ENCODE results near the gene RNF224. TPM values are rescaled to one million over a fixed set of nuclear protein-coding genes. Genes with fewer than 3 reads are reported as not detected.

The RNF224 gene
- total and polyA plus RNA-seq, 2 of the 13 experiments (the other 11 are each of a cell fraction or from before 2014, with no cell fraction given) = 0.09 TPM; not detected in 1

- peak; percentile 71; the same call in 1 of the 2 replicates for TF ChIP-seq ZFP91 (CRISPR knock-in tag; IDR thresholded peaks at IDR 0.05; ENCODE audit: borderline replicate concordance)
- peak; percentile 71 for TF ChIP-seq ZNF547 (CRISPR knock-in tag; IDR thresholded peaks at IDR 0.05)
- TF ChIP-seq PBX3 (CRISPR knock-in tag; IDR thresholded peaks at IDR 0.05; ENCODE audit: borderline replicate concordance) = no peak
- TF ChIP-seq ZNF703 (CRISPR knock-in tag; IDR thresholded peaks at IDR 0.05; ENCODE audit: borderline replicate concordance) = no peak
- TF ChIP-seq ZNF460 (CRISPR knock-in tag; IDR thresholded peaks at IDR 0.05; ENCODE audit: borderline replicate concordance) = no peak
- peak; percentile 86 for TF ChIP-seq POLR2AphosphoS5 (IDR thresholded peaks at IDR 0.05; ENCODE audit: low read depth, low read length)
- no peak for TF ChIP-seq KDM1A (CRISPR knock-in tag; IDR thresholded peaks at IDR 0.05)
- peak; percentile 60 for TF ChIP-seq ZFY (CRISPR knock-in tag; IDR thresholded peaks at IDR 0.05)
- TF ChIP-seq HOXA3 (CRISPR knock-in tag; IDR thresholded peaks at IDR 0.05) = peak; percentile 49; the same call in 1 of the 2 replicates
- peak; percentile 48; the same call in 1 of the 2 replicates for TF ChIP-seq ZNF34 (CRISPR knock-in tag; IDR thresholded peaks at IDR 0.05; ENCODE audit: borderline replicate concordance)
- TF ChIP-seq FOXO1 (CRISPR knock-in tag; IDR thresholded peaks at IDR 0.05) = 0 out of 2 replicates have a peak, but pooled peaks have one; percentile 5
- TF ChIP-seq GMEB1 (CRISPR knock-in tag; IDR thresholded peaks at IDR 0.05; ENCODE audit: borderline replicate concordance) = peak; percentile 40; the same call in 1 of the 2 replicates
- TF ChIP-seq UBTF (CRISPR knock-in tag; IDR thresholded peaks at IDR 0.05) = peak; percentile 48; the same call in 1 of the 2 replicates
- no peak for TF ChIP-seq BHLHE40 (IDR thresholded peaks at IDR 0.05; ENCODE audit: low read length)
- TF ChIP-seq ZNF260 (CRISPR knock-in tag; IDR thresholded peaks at IDR 0.05; ENCODE audit: borderline replicate concordance, low read depth) = no peak
- peak; percentile 72 for TF ChIP-seq ZNF800 (CRISPR knock-in tag; IDR thresholded peaks at IDR 0.05)
- peak; percentile 89 for TF ChIP-seq SAP130 (CRISPR knock-in tag; IDR thresholded peaks at IDR 0.05; ENCODE audit: low read depth)
- peak; percentile 56; the same call in 1 of the 2 replicates for TF ChIP-seq DR1 (CRISPR knock-in tag; IDR thresholded peaks at IDR 0.05)
- TF ChIP-seq ZSCAN21 (CRISPR knock-in tag; IDR thresholded peaks at IDR 0.05; ENCODE audit: borderline replicate concordance) = peak; percentile 51; the same call in 1 of the 2 replicates
These were observed 9.8 kb upstream of the RNF224 start (continued) for GRCh38 chr9:137217276-137218211.
